GM19099 (cell line): Measurements from ENCODE around the gene ZNF263.

Experiments used
- POLR2A ChIP-seq: IDR thresholded peaks from 3 replicates; pipeline ENCODE4 v1.6.1; 2011; ENCODE audit warnings: low read depth; ENCODE audit not compliant: insufficient read length; ENCODE audit errors: extremely low read depth

Gene ZNF263

GRCh38 chr16:3282730-3283542 lies at the start of gene ZNF263:
Gene ZNF263 (plus strand): TSS chr16:3283491. CDS start chr16:3283819, 328 bp downstream.
- peak; percentile 64 for TF ChIP-seq POLR2A

- TF ChIP-seq POLR2A, result no peak
Observed at GRCh38 chr16:3234543-3234856, 48.8 kb upstream of the ZNF263 start.

- peak; percentile 88 for TF ChIP-seq POLR2A
Observed at GRCh38 chr16:3234857-3235561, 48.3 kb upstream of the ZNF263 start, which contains the start of gene ZNF200. Gene ZNF200 (minus strand): TSS chr16:3235158. CDS start chr16:3233755, 1,403 bp downstream.

GRCh38 chr16:3235856-3236669 lies 47.2 kb upstream of the ZNF263 start:
- TF ChIP-seq POLR2A, result no peak

GRCh38 chr16:3241761-3242160 lies 41.5 kb upstream of the ZNF263 start:
- TF ChIP-seq POLR2A, result no peak

GRCh38 chr16:3242709-3243108 lies 40.6 kb upstream of the ZNF263 start:
- no peak for TF ChIP-seq POLR2A

GRCh38 chr16:3243882-3244281 lies 39.4 kb upstream of the ZNF263 start:
- no peak for TF ChIP-seq POLR2A

- no peak for TF ChIP-seq POLR2A
Observed at GRCh38 chr16:3246002-3246401, 37.3 kb upstream of the ZNF263 start.

GRCh38 chr16:3246876-3247275 lies 36.4 kb upstream of the ZNF263 start:
- no peak for TF ChIP-seq POLR2A

- TF ChIP-seq POLR2A, result no peak
Observed at GRCh38 chr16:3248596-3248995, 34.7 kb upstream of the ZNF263 start.

GRCh38 chr16:3249020-3249419 lies 34.3 kb upstream of the ZNF263 start:
- no peak for TF ChIP-seq POLR2A

GRCh38 chr16:3249451-3249850 lies 33.8 kb upstream of the ZNF263 start:
- no peak for TF ChIP-seq POLR2A

- no peak for TF ChIP-seq POLR2A
Observed at GRCh38 chr16:3252967-3253366, 30.3 kb upstream of the ZNF263 start.

- TF ChIP-seq POLR2A, result no peak
Observed at GRCh38 chr16:3254309-3254708, 29.0 kb upstream of the ZNF263 start.

- no peak for TF ChIP-seq POLR2A
Observed at GRCh38 chr16:3256146-3256865, 27.0 kb upstream of the ZNF263 start, which contains the start of gene MEFV. Gene MEFV (minus strand): TSS chr16:3256633. CDS start chr16:3256587, 46 bp downstream.
